HEK293 (cell line): ENCODE measurements around the gene LCN2.

Experiments used
- ATF2 ChIP-seq: fragments of 450-650 bp; formaldehyde crosslinking; IDR thresholded peaks from 2 replicates; pipeline ENCODE4 v1.5.1; 2016; ENCODE audit warnings: missing biosample characterization, missing genetic modification characterization, low read depth
- KLF16 ChIP-seq: fragments of 450-650 bp; formaldehyde crosslinking; IDR thresholded peaks from 2 replicates; pipeline ENCODE4 v1.5.1; 2017; ENCODE audit warnings: missing biosample characterization, missing genetic modification characterization
- PRDM10 ChIP-seq: fragments of 450-650 bp; formaldehyde crosslinking; IDR thresholded peaks from 2 replicates; pipeline ENCODE4 v1.5.1; 2016; ENCODE audit warnings: missing biosample characterization, missing genetic modification characterization
- ZFP37 ChIP-seq: fragments of 450-650 bp; formaldehyde crosslinking; IDR thresholded peaks from 2 replicates; pipeline ENCODE4 v1.5.1; 2016; ENCODE audit warnings: missing biosample characterization, missing genetic modification characterization
- ZNF138 ChIP-seq: fragments of 450-650 bp; formaldehyde crosslinking; IDR thresholded peaks from 2 replicates; pipeline ENCODE4 v1.5.1; 2016; ENCODE audit warnings: missing biosample characterization, missing genetic modification characterization, borderline replicate concordance
- ZNF530 ChIP-seq: fragments of 450-650 bp; formaldehyde crosslinking; IDR thresholded peaks from 2 replicates; pipeline ENCODE4 v1.5.1; 2016; ENCODE audit warnings: low read depth, missing biosample characterization, missing genetic modification characterization
- ZNF660 ChIP-seq: fragments of 450-650 bp; IDR thresholded peaks from 2 replicates; pipeline ENCODE4 v1.5.1; 2018; ENCODE audit warnings: missing biosample characterization, mild to moderate bottlenecking, missing genetic modification characterization
- ZSCAN23 ChIP-seq: fragments of 450-650 bp; formaldehyde crosslinking; IDR thresholded peaks from 2 replicates; pipeline ENCODE4 v1.5.1; 2016; ENCODE audit warnings: missing biosample characterization, missing genetic modification characterization
- TF ChIP-seq, protein P1 (sequence below): fragments of 450-650 bp; formaldehyde crosslinking; IDR thresholded peaks from 2 replicates; pipeline ENCODE4 v1.5.1; 2016; ENCODE audit warnings: missing biosample characterization, missing genetic modification characterization

- TF ChIP-seq, protein P1, sequence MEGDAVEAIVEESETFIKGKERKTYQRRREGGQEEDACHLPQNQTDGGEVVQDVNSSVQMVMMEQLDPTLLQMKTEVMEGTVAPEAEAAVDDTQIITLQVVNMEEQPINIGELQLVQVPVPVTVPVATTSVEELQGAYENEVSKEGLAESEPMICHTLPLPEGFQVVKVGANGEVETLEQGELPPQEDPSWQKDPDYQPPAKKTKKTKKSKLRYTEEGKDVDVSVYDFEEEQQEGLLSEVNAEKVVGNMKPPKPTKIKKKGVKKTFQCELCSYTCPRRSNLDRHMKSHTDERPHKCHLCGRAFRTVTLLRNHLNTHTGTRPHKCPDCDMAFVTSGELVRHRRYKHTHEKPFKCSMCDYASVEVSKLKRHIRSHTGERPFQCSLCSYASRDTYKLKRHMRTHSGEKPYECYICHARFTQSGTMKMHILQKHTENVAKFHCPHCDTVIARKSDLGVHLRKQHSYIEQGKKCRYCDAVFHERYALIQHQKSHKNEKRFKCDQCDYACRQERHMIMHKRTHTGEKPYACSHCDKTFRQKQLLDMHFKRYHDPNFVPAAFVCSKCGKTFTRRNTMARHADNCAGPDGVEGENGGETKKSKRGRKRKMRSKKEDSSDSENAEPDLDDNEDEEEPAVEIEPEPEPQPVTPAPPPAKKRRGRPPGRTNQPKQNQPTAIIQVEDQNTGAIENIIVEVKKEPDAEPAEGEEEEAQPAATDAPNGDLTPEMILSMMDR (tag by site-specific recombination): no peak
- TF ChIP-seq ATF2 (no peak), KLF16 (no peak), ZNF660 (tag by site-specific recombination) (no peak), ZNF138 (no peak), ZSCAN23 (tag by site-specific recombination) (no peak), ZFP37 (tag by site-specific recombination) (no peak), PRDM10 (no peak), ZNF530 (tag by site-specific recombination) (no peak)
These were observed at the start of gene LCN2 for GRCh38 chr9:128149001-128149701.
